Islet precursor cell (in vitro differentiated cells): Measurements from ENCODE around the gene ZCCHC3.
"Not testable (repeated sequence)": the region's sequence is repeated elsewhere in the genome, so short reads cannot be mapped to it uniquely, and the experiment has no call there.

Experiments
- DNase-seq: peaks from one replicate; pipeline ENCODE4 v3.0.0-alpha.2; 2018

The ZCCHC3 gene

GRCh38 chr20:297098-297924 is at the start of gene ZCCHC3:
TSS of gene ZCCHC3 (plus strand) at chr20:297570. CDS start at chr20:297587, 17 bp downstream.
- DNase-seq = peak; percentile 94

GRCh38 chr20:251354-251753 is 46.0 kb upstream of the ZCCHC3 start:
- no peak for DNase-seq

GRCh38 chr20:252801-253200 is 44.6 kb upstream of the ZCCHC3 start:
- DNase-seq = no peak

GRCh38 chr20:253447-253846 is 43.9 kb upstream of the ZCCHC3 start:
- not testable (repeated sequence) for DNase-seq

- no peak for DNase-seq
Measured at GRCh38 chr20:257419-257818, 40.0 kb upstream of the ZCCHC3 start, which contains the start of gene DEFB132. TSS of gene DEFB132 (plus strand) at chr20:257724. CDS start at chr20:257779, 55 bp downstream.

- no peak for DNase-seq
Measured at GRCh38 chr20:258269-258858, 39.0 kb upstream of the ZCCHC3 start.

GRCh38 chr20:258963-259362 is 38.4 kb upstream of the ZCCHC3 start:
- no peak for DNase-seq

GRCh38 chr20:259981-260380 is 37.4 kb upstream of the ZCCHC3 start:
- no peak for DNase-seq

- DNase-seq = no peak
Measured at GRCh38 chr20:263701-264100, 33.7 kb upstream of the ZCCHC3 start.

- peak; percentile 93 for DNase-seq
Measured at GRCh38 chr20:266596-267562, 30.5 kb upstream of the ZCCHC3 start.

GRCh38 chr20:270517-270916 is 26.9 kb upstream of the ZCCHC3 start:
- no peak for DNase-seq

GRCh38 chr20:271069-271468 is 26.3 kb upstream of the ZCCHC3 start:
- no peak for DNase-seq

- no peak for DNase-seq
Measured at GRCh38 chr20:271528-271927, 25.8 kb upstream of the ZCCHC3 start.

- no peak for DNase-seq
Measured at GRCh38 chr20:272718-273117, 24.7 kb upstream of the ZCCHC3 start.

GRCh38 chr20:273884-274283 is 23.5 kb upstream of the ZCCHC3 start:
- DNase-seq = no peak

GRCh38 chr20:275791-276190 is 21.6 kb upstream of the ZCCHC3 start:
- no peak for DNase-seq

GRCh38 chr20:276620-277495 is 20.5 kb upstream of the ZCCHC3 start:
- DNase-seq = no peak

- peak; percentile 36 for DNase-seq
Measured at GRCh38 chr20:277496-277781, 19.9 kb upstream of the ZCCHC3 start.

GRCh38 chr20:278181-278580 is 19.2 kb upstream of the ZCCHC3 start:
- DNase-seq = peak; percentile 54

GRCh38 chr20:278607-279571 is 18.5 kb upstream of the ZCCHC3 start:
- DNase-seq = peak; percentile 66

- DNase-seq = no peak
Measured at GRCh38 chr20:284172-284571, 13.2 kb upstream of the ZCCHC3 start.
